Left lung (tissue), 10 donors: ENCODE results near the gene AMN. TPM values are rescaled to one million over a fixed set of nuclear protein-coding genes. Genes with fewer than 3 reads are reported as not detected.

ENCODE experiments used
- ATAC-seq: fragments of 200-7000 bp; cut with Tn5 transposase; one replicate; pipeline ENCODE4 v1.9.1; 2020; ENCODE audit warnings: moderate library complexity
- DNase-seq, 4 donors: peaks; one replicate each; pipeline ENCODE4 v3.0.0-alpha.2; 2013 to 2020
- H3K27ac ChIP-seq, 2 donors: fragments of 200-600 bp; sonication (generic) in 1 of 2; one replicate each; pipeline versions ENCODE4 v1.5.0 to v1.8.0; 2020 to 2021
- H3K27me3 ChIP-seq, 2 donors: fragments of 200-600 bp; sonication (generic) in 1 of 2; one replicate each; pipeline versions ENCODE4 v1.5.0 to v1.8.0; 2020 to 2021
- H3K36me3 ChIP-seq, 2 donors: fragments of 200-600 bp; sonication (generic) in 1 of 2; one replicate each; pipeline versions ENCODE4 v1.5.0 to v1.8.0; 2020 to 2021
- H3K4me1 ChIP-seq, 2 donors: fragments of 200-600 bp; one replicate each; pipeline ENCODE4 v1.8.0; 2021
- H3K4me3 ChIP-seq, 2 donors: fragments of 200-600 bp; sonication (generic) in 1 of 2; one replicate each; pipeline versions ENCODE4 v1.5.0 to v1.8.0; 2020 to 2021; ENCODE audit warnings: mild to moderate bottlenecking in 1 of 2
- H3K9me3 ChIP-seq, 2 donors: fragments of 200-600 bp; sonication (generic) in 1 of 2; one replicate each; pipeline versions ENCODE4 v1.5.0 to v1.8.0; 2020 to 2021
- CTCF ChIP-seq, 2 donors: fragments of 200-600 bp; sonication (generic) in 1 of 2; IDR thresholded peaks; one replicate each; pipeline versions ENCODE4 v1.5.0 to v1.8.0; 2021; ENCODE audit warnings: antibody characterized with exemption in 2 of 2
- intact Hi-C, 2 donors: fragments of 100-400 bp; cut with DNase I; formaldehyde crosslinking; loops; one replicate each; pipeline versions ENCODE4 v1.11.2 to v1.14.2; 2022
- polyA plus RNA-seq, 6 donors: library from polyadenylated mRNA; unstranded; fragments of 120-200 nt; gene quantifications; one replicate each; pipeline ENCODE4 v1.2.1, GENCODE V29; 2013; ENCODE audit not compliant: insufficient read length in 6 of 6
- total RNA-seq, 2 donors: library from RNA; stranded (reverse); fragmentation: NEBNext Ultra II Directional; extraction: Animal tissue kit (Norgen Biotek cat#: 25700); gene quantifications; one replicate each; pipeline ENCODE4 v1.2.1, GENCODE V29; 2021
- donor health status: DM: no; HTN: yes; CAD: no.
- donor health status: DM: no; HTN: no; CAD: no.

Gene AMN
- total and polyA plus RNA-seq, 8 donors = 0.30 to 23.2 (median 1.1) TPM

GRCh38 chr14:102902523-102903247 lies 19.8 kb upstream of the AMN start:
- no peaks in the 10 kb centered on the region for H3K27me3 ChIP-seq

GRCh38 chr14:102903248-102903888 lies 19.1 kb upstream of the AMN start:
- H3K4me3 ChIP-seq = no peak overlapping the region
- peaks cover 0 to 83% of the 10 kb centered on the region in 2 donors for H3K36me3 ChIP-seq
- intact Hi-C loops = no loop called here
- no peak for TF ChIP-seq CTCF (IDR thresholded peaks at IDR 0.05)
- H3K4me1 ChIP-seq = peaks cover 0 to 10% of the 10 kb centered on the region in 2 donors
- no peak for DNase-seq
- no peaks in the 10 kb centered on the region for H3K9me3 ChIP-seq
- H3K27me3 ChIP-seq = no peaks in the 10 kb centered on the region
- ATAC-seq = no peak
- H3K27ac ChIP-seq = no peak overlapping the region

More at GRCh38 chr14:102902523-102903247, 19.8 kb upstream of the AMN start:
- DNase-seq = no peak
- no peak overlapping the region for H3K27ac ChIP-seq
- no peak overlapping the region for H3K4me3 ChIP-seq
- TF ChIP-seq CTCF (IDR thresholded peaks at IDR 0.05) = no peak
- intact Hi-C loops = no loop called here
- peaks cover 6 to 10% of the 10 kb centered on the region in 2 donors for H3K4me1 ChIP-seq
- H3K36me3 ChIP-seq = peaks cover 0 to 83% of the 10 kb centered on the region in 2 donors
- H3K9me3 ChIP-seq = no peaks in the 10 kb centered on the region
- no peak for ATAC-seq

- TF ChIP-seq CTCF (IDR thresholded peaks at IDR 0.05) = no peak
- H3K36me3 ChIP-seq = peaks cover 0 to 77% of the 10 kb centered on the region in 2 donors
- H3K27me3 ChIP-seq = no peaks in the 10 kb centered on the region
- ATAC-seq = no peak
- no peak overlapping the region for H3K27ac ChIP-seq
- no peaks in the 10 kb centered on the region for H3K9me3 ChIP-seq
- no peak overlapping the region for H3K4me3 ChIP-seq
- peaks cover 0 to 10% of the 10 kb centered on the region in 2 donors for H3K4me1 ChIP-seq
- intact Hi-C loops = no loop called here
- no peak for DNase-seq
Measured at GRCh38 chr14:102903889-102904512, 18.5 kb upstream of the AMN start.

GRCh38 chr14:102905116-102906108 lies 17.1 kb upstream of the AMN start:
- Histone ChIP-seq H3K27me3 (no peaks in the 10 kb centered on the region), H3K9me3 (no peaks in the 10 kb centered on the region), H3K4me3 (no peak overlapping the region), H3K36me3 (peaks cover 0 to 70% of the 10 kb centered on the region in 2 donors), H3K27ac (no peak overlapping the region), H3K4me1 (peaks cover 0 to 10% of the 10 kb centered on the region in 2 donors)
- no peak for ATAC-seq
- intact Hi-C loops = no loop called here
- no peak for TF ChIP-seq CTCF (IDR thresholded peaks at IDR 0.05)
- DNase-seq = no peak
